Measurements from ENCODE around the gene GNPTAB.
A peak's percentile ranks its signal among the peaks of the same experiment; 100 is the strongest.

Gene GNPTAB

GRCh38 chr12:101775816-101776215, 54.9 kb downstream of the GNPTAB start:
- no peaks in the 10 kb centered on the region for H3K9me3 Mint-ChIP-seq
- peak overlapping the region; percentile 69 for H3K27ac Mint-ChIP-seq (ENCODE audit: low read depth)
- H3K36me3 Mint-ChIP-seq (ENCODE audit: insufficient read depth), result peaks cover 21% of the 10 kb centered on the region
- DNase-seq (ENCODE audit: low spot score in 2 of 2) (no peak), ATAC-seq (replicated peaks; ENCODE audit: extremely low read depth, poor library complexity, severe bottlenecking) (no peak)
- H3K27me3 Mint-ChIP-seq, result no peaks in the 10 kb centered on the region
- H3K4me3 Mint-ChIP-seq, result no peak overlapping the region
- peaks cover 2% of the 10 kb centered on the region for H3K4me1 Mint-ChIP-seq

- no peak overlapping the region for H3K27ac Mint-ChIP-seq (ENCODE audit: low read depth)
- ATAC-seq (replicated peaks; ENCODE audit: extremely low read depth, poor library complexity, severe bottlenecking), result peak; percentile 82
These were observed 57.1 kb downstream of the GNPTAB start for GRCh38 chr12:101773650-101774162.

GRCh38 chr12:101772012-101772775, 58.6 kb downstream of the GNPTAB start:
- Mint-ChIP-seq H3K27me3 (no peaks in the 10 kb centered on the region), H3K27ac (ENCODE audit: low read depth) (no peak overlapping the region), H3K9me3 (no peaks in the 10 kb centered on the region), H3K4me1 (no peaks in the 10 kb centered on the region), H3K4me3 (no peak overlapping the region), H3K36me3 (ENCODE audit: insufficient read depth) (peaks cover 29% of the 10 kb centered on the region)
- ATAC-seq (replicated peaks; ENCODE audit: extremely low read depth, poor library complexity, severe bottlenecking) (no peak), DNase-seq (ENCODE audit: low spot score in 2 of 2) (no peak)

More at GRCh38 chr12:101773650-101774162, 57.1 kb downstream of the GNPTAB start:
- DNase-seq (ENCODE audit: low spot score in 2 of 2), result peak; percentile 51 to 58
- H3K4me1 Mint-ChIP-seq, result no peaks in the 10 kb centered on the region
- H3K4me3 Mint-ChIP-seq, result no peak overlapping the region
- peaks cover 24% of the 10 kb centered on the region for H3K36me3 Mint-ChIP-seq (ENCODE audit: insufficient read depth)
- no peaks in the 10 kb centered on the region for H3K27me3 Mint-ChIP-seq
- no peaks in the 10 kb centered on the region for H3K9me3 Mint-ChIP-seq

GRCh38 chr12:101769865-101770264, 60.9 kb downstream of the GNPTAB start:
- no peak overlapping the region for H3K27ac Mint-ChIP-seq (ENCODE audit: low read depth)
- peaks cover 39% of the 10 kb centered on the region for H3K36me3 Mint-ChIP-seq (ENCODE audit: insufficient read depth)

GRCh38 chr12:101768781-101769180, 62.0 kb downstream of the GNPTAB start:
- Mint-ChIP-seq H3K27ac (ENCODE audit: low read depth) (no peak overlapping the region), H3K4me1 (no peaks in the 10 kb centered on the region), H3K36me3 (ENCODE audit: insufficient read depth) (peaks cover 45% of the 10 kb centered on the region), H3K9me3 (no peaks in the 10 kb centered on the region), H3K27me3 (no peaks in the 10 kb centered on the region), H3K4me3 (no peak overlapping the region)
- ATAC-seq (replicated peaks; ENCODE audit: extremely low read depth, poor library complexity, severe bottlenecking) (no peak), DNase-seq (ENCODE audit: low spot score in 2 of 2) (no peak)

More at GRCh38 chr12:101769865-101770264, 60.9 kb downstream of the GNPTAB start:
- H3K4me1 Mint-ChIP-seq, result no peaks in the 10 kb centered on the region
- no peak for ATAC-seq (replicated peaks; ENCODE audit: extremely low read depth, poor library complexity, severe bottlenecking)
- DNase-seq (ENCODE audit: low spot score in 2 of 2), result no peak
- H3K27me3 Mint-ChIP-seq, result no peaks in the 10 kb centered on the region
- H3K9me3 Mint-ChIP-seq, result no peaks in the 10 kb centered on the region
- H3K4me3 Mint-ChIP-seq, result no peak overlapping the region

GRCh38 chr12:101767537-101767936, 63.2 kb downstream of the GNPTAB start:
- H3K36me3 Mint-ChIP-seq (ENCODE audit: insufficient read depth), result peaks cover 55% of the 10 kb centered on the region
- ATAC-seq (replicated peaks; ENCODE audit: extremely low read depth, poor library complexity, severe bottlenecking), result no peak
- no peak for DNase-seq (ENCODE audit: low spot score in 2 of 2)
- no peaks in the 10 kb centered on the region for H3K9me3 Mint-ChIP-seq
- H3K4me3 Mint-ChIP-seq, result no peak overlapping the region
- H3K27me3 Mint-ChIP-seq, result no peaks in the 10 kb centered on the region
- H3K4me1 Mint-ChIP-seq, result no peaks in the 10 kb centered on the region
- H3K27ac Mint-ChIP-seq (ENCODE audit: low read depth), result no peak overlapping the region

- Mint-ChIP-seq H3K27ac (ENCODE audit: low read depth) (peak overlapping the region; percentile 13), H3K9me3 (no peaks in the 10 kb centered on the region), H3K27me3 (no peaks in the 10 kb centered on the region), H3K4me3 (no peak overlapping the region), H3K4me1 (no peaks in the 10 kb centered on the region), H3K36me3 (ENCODE audit: insufficient read depth) (peaks cover 57% of the 10 kb centered on the region)
- DNase-seq (ENCODE audit: low spot score in 2 of 2) (no peak), ATAC-seq (replicated peaks; ENCODE audit: extremely low read depth, poor library complexity, severe bottlenecking) (no peak)
These were observed 66.5 kb downstream of the GNPTAB start for GRCh38 chr12:101764051-101764792.

GRCh38 chr12:101763246-101763931, 67.4 kb downstream of the GNPTAB start:
- Mint-ChIP-seq H3K27me3 (no peaks in the 10 kb centered on the region), H3K27ac (ENCODE audit: low read depth) (no peak overlapping the region), H3K4me3 (no peak overlapping the region), H3K9me3 (no peaks in the 10 kb centered on the region), H3K36me3 (ENCODE audit: insufficient read depth) (peaks cover 59% of the 10 kb centered on the region), H3K4me1 (no peaks in the 10 kb centered on the region)
- no peak for ATAC-seq (replicated peaks; ENCODE audit: extremely low read depth, poor library complexity, severe bottlenecking)
- no peak for DNase-seq (ENCODE audit: low spot score in 2 of 2)

- no peaks in the 10 kb centered on the region for H3K4me1 Mint-ChIP-seq
- H3K4me3 Mint-ChIP-seq, result no peak overlapping the region
- H3K36me3 Mint-ChIP-seq (ENCODE audit: insufficient read depth), result peaks cover 62% of the 10 kb centered on the region
- ATAC-seq (replicated peaks; ENCODE audit: extremely low read depth, poor library complexity, severe bottlenecking) (no peak), DNase-seq (ENCODE audit: low spot score in 2 of 2) (no peak)
- no peaks in the 10 kb centered on the region for H3K9me3 Mint-ChIP-seq
- H3K27me3 Mint-ChIP-seq, result no peaks in the 10 kb centered on the region
- no peak overlapping the region for H3K27ac Mint-ChIP-seq (ENCODE audit: low read depth)
These were observed 69.0 kb downstream of the GNPTAB start for GRCh38 chr12:101761781-101762180.

- no peak overlapping the region for H3K4me3 Mint-ChIP-seq
- no peaks in the 10 kb centered on the region for H3K4me1 Mint-ChIP-seq
- no peaks in the 10 kb centered on the region for H3K9me3 Mint-ChIP-seq
- no peaks in the 10 kb centered on the region for H3K27me3 Mint-ChIP-seq
- H3K36me3 Mint-ChIP-seq (ENCODE audit: insufficient read depth), result peaks cover 59% of the 10 kb centered on the region
- DNase-seq (ENCODE audit: low spot score in 2 of 2), result no peak
- no peak overlapping the region for H3K27ac Mint-ChIP-seq (ENCODE audit: low read depth)
- ATAC-seq (replicated peaks; ENCODE audit: extremely low read depth, poor library complexity, severe bottlenecking), result no peak
These were observed 69.4 kb downstream of the GNPTAB start for GRCh38 chr12:101761350-101761749.

- Mint-ChIP-seq H3K9me3 (no peaks in the 10 kb centered on the region), H3K4me3 (no peak overlapping the region), H3K27ac (ENCODE audit: low read depth) (no peak overlapping the region), H3K27me3 (no peaks in the 10 kb centered on the region), H3K4me1 (no peaks in the 10 kb centered on the region), H3K36me3 (ENCODE audit: insufficient read depth) (peaks cover 55% of the 10 kb centered on the region)
- no peak for DNase-seq (ENCODE audit: low spot score in 2 of 2)
- peak; percentile 49 for ATAC-seq (replicated peaks; ENCODE audit: extremely low read depth, poor library complexity, severe bottlenecking)
These were observed 71.2 kb downstream of the GNPTAB start for GRCh38 chr12:101759396-101760047.

- ATAC-seq (replicated peaks; ENCODE audit: extremely low read depth, poor library complexity, severe bottlenecking), result no peak
- H3K9me3 Mint-ChIP-seq, result no peaks in the 10 kb centered on the region
- H3K36me3 Mint-ChIP-seq (ENCODE audit: insufficient read depth), result peaks cover 40% of the 10 kb centered on the region
- no peaks in the 10 kb centered on the region for H3K27me3 Mint-ChIP-seq
- no peak for DNase-seq (ENCODE audit: low spot score in 2 of 2)
- H3K4me1 Mint-ChIP-seq, result peaks cover 5% of the 10 kb centered on the region
- no peak overlapping the region for H3K4me3 Mint-ChIP-seq
- peak overlapping the region; percentile 82 for H3K27ac Mint-ChIP-seq (ENCODE audit: low read depth)
These were observed 80.6 kb downstream of the GNPTAB start for GRCh38 chr12:101750152-101750551.
